ENCODE results near the gene PAPPA. TPM values are rescaled to one million over a fixed set of nuclear protein-coding genes. Genes with fewer than 3 reads are reported as not detected.

PAPPA gene
- total RNA-seq, 1 experiment from 2014 or later: 7.0 TPM

DNA sequence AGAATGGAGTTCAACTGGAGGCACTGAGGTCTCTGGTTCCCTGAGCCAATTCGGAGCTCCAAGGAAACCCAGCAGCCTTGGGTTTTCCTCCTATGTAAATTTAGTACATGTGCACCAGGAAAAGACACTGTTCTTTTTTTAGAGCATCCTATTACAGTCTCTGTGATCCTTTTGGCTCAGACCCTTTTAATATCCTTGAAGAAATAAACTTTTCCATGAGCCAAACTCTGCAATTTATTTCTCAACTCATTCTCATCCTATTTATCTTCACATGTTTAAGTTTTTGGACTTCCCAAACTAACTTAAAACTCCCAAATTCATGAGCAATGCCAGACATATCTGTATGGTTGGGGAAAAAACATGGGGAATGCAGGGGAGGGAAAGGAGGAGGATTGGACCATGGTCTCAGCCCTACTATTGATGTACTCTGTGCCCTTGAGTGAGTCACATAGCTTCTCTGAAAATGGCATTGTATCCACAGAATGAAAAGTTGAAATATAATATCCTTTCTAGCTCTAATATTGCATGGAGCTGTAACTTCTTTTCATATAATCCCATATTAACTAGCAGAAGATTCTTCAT, 76.6 kb downstream of the PAPPA start:
- ChIA-PET POLR2A (interaction anchor here (1.0 kb wide), 1 partner anchor 319 kb away, joined by 3 read pairs; no protein-coding TSS in a partner anchor), CTCF (interaction anchor here (0.6 to 1.0 kb wide), 4 partner anchors 13 to 1374 kb away, joined by 3 to 4 read pairs (median 3); no protein-coding TSS in a partner anchor)
- Mint-ChIP-seq H3K36me3 (ENCODE audit: insufficient read depth, unreplicated experiment) (peaks cover 29% of the 10 kb centered on the region), H3K4me3 (ENCODE audit: unreplicated experiment) (no peak overlapping the region), H3K27me3 (ENCODE audit: insufficient read depth, unreplicated experiment) (no peaks in the 10 kb centered on the region), H3K4me1 (ENCODE audit: insufficient read depth, unreplicated experiment) (peaks cover 55% of the 10 kb centered on the region), H3K27ac (ENCODE audit: low read depth, unreplicated experiment) (no peak overlapping the region), H3K9me3 (ENCODE audit: unreplicated experiment) (no peaks in the 10 kb centered on the region)
- intact Hi-C loops (cut with micrococcal nuclease): no loop called here
- TF ChIP-seq, protein P1, sequence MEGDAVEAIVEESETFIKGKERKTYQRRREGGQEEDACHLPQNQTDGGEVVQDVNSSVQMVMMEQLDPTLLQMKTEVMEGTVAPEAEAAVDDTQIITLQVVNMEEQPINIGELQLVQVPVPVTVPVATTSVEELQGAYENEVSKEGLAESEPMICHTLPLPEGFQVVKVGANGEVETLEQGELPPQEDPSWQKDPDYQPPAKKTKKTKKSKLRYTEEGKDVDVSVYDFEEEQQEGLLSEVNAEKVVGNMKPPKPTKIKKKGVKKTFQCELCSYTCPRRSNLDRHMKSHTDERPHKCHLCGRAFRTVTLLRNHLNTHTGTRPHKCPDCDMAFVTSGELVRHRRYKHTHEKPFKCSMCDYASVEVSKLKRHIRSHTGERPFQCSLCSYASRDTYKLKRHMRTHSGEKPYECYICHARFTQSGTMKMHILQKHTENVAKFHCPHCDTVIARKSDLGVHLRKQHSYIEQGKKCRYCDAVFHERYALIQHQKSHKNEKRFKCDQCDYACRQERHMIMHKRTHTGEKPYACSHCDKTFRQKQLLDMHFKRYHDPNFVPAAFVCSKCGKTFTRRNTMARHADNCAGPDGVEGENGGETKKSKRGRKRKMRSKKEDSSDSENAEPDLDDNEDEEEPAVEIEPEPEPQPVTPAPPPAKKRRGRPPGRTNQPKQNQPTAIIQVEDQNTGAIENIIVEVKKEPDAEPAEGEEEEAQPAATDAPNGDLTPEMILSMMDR (IDR thresholded peaks at IDR 0.05; ENCODE audit: unreplicated experiment): no peak
- BruUV-seq (replicated peaks): no TSS peak
- no peak for DNase-seq (ENCODE audit: unreplicated experiment)

DNA sequence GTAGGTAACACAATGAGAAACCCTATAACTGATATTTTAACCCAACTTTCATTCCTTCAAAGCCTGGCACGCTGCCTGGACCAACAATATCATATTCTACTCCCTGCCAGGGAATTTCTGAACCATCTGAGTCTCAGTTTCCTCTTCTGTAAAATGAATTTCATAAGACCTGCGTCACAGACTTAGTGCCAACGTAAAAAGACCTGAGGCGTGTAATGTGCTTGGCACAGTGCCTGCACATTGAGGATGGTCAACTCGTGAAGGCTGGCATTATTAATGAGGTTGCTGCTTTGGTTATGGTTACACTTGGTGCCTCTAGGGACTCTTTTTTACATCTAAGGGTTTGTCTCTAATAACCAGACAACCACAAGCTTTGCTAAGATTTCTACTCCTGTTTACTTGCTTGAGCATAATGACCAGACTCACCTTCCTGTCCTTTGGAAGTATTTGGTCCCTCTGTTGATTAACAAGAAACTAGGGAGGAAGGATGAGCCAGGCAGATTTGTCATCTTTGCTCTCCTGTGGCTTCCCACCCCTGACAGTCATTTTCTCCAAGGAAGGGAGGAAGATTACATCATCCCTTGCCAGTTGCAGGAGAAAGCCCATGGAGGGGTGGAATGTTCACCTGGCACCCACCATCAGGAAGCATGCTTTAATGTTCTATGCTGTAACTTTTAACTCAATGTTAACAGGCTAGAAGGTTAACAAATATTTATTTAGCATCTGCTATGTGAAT, 79.0 kb downstream of the PAPPA start:
- CTCF ChIA-PET: interaction anchor here (0.6 to 1.0 kb wide), 2 partner anchors 23 to 340 kb away, joined by 3 to 4 read pairs; no protein-coding TSS in a partner anchor
- peak; percentile 98 for DNase-seq (ENCODE audit: unreplicated experiment)
- POLR2A ChIA-PET: interaction anchor here (0.6 kb wide), 1 partner anchor 24 kb away, joined by 3 read pairs; no protein-coding TSS in a partner anchor
- no peaks in the 10 kb centered on the region for H3K27me3 Mint-ChIP-seq (ENCODE audit: insufficient read depth, unreplicated experiment)
- no peaks in the 10 kb centered on the region for H3K9me3 Mint-ChIP-seq (ENCODE audit: unreplicated experiment)
- TSS peak; percentile 62 for BruUV-seq (replicated peaks)
- H3K4me1 Mint-ChIP-seq (ENCODE audit: insufficient read depth, unreplicated experiment): peaks cover 59% of the 10 kb centered on the region
- peak overlapping the region; percentile 7 for H3K4me3 Mint-ChIP-seq (ENCODE audit: unreplicated experiment)
- H3K27ac Mint-ChIP-seq (ENCODE audit: low read depth, unreplicated experiment): peak overlapping the region; percentile 67
- TF ChIP-seq, protein P1 (IDR thresholded peaks at IDR 0.05; ENCODE audit: unreplicated experiment): no peak
- intact Hi-C loops (cut with micrococcal nuclease): no loop called here
- peaks cover 21% of the 10 kb centered on the region for H3K36me3 Mint-ChIP-seq (ENCODE audit: insufficient read depth, unreplicated experiment)

DNA sequence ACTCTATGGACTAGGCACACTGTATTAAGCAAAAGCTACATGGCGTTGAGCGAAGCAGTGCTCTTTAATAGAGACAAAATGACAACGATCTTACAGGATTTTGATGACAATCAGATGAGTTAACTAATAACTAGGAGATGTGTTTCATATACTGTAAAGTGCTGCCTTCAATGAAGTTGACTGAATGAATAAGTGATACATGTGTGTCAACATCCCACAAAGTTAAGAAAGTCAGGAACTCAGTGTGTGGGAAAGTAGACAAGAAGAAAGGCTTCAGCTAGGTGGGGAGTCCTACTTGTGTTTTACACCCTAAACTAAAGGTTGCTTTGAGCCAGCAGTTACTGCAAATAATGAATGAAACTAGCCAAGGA, 79.6 kb downstream of the PAPPA start:
- BruUV-seq (replicated peaks): no TSS peak
- Mint-ChIP-seq H3K36me3 (ENCODE audit: insufficient read depth, unreplicated experiment) (peaks cover 16% of the 10 kb centered on the region), H3K4me1 (ENCODE audit: insufficient read depth, unreplicated experiment) (peaks cover 65% of the 10 kb centered on the region), H3K27me3 (ENCODE audit: insufficient read depth, unreplicated experiment) (no peaks in the 10 kb centered on the region), H3K27ac (ENCODE audit: low read depth, unreplicated experiment) (peak overlapping the region; percentile 67), H3K9me3 (ENCODE audit: unreplicated experiment) (no peaks in the 10 kb centered on the region), H3K4me3 (ENCODE audit: unreplicated experiment) (no peak overlapping the region)
- TF ChIP-seq, protein P1 (IDR thresholded peaks at IDR 0.05; ENCODE audit: unreplicated experiment): no peak
- POLR2A ChIA-PET: no interaction called here
- peak; percentile 65 for DNase-seq (ENCODE audit: unreplicated experiment)
- intact Hi-C loops (cut with micrococcal nuclease): no loop called here
- CTCF ChIA-PET: interaction anchor here (1.0 kb wide), 1 partner anchor 339 kb away, joined by 4 read pairs; no protein-coding TSS in a partner anchor

DNA sequence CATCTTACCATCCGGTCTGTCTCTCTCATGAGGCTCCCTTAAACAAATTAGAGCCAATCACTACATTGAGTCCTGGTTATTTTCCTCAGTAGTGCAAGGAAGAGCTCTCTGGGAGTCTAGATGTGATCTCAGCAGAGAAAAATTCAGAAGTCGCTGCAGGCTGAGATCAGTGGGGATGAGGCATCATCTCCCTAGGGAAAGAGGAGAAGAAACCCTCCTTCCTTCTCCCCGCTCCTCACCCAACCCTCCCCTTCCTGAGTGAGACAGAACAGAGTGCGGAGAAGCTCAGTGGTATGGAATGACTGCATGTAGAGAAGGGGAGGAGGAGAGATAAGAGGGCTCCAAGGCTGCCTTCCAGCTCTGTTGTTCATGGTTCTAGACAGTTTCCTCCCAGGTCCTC, 80.5 kb downstream of the PAPPA start:
- CTCF ChIA-PET: interaction anchor here (0.7 to 0.9 kb wide), 2 partner anchors 10 to 418 kb away, joined by 3 to 4 read pairs; no protein-coding TSS in a partner anchor
- BruUV-seq (replicated peaks): no TSS peak
- Mint-ChIP-seq H3K4me3 (ENCODE audit: unreplicated experiment) (no peak overlapping the region), H3K9me3 (ENCODE audit: unreplicated experiment) (no peaks in the 10 kb centered on the region), H3K36me3 (ENCODE audit: insufficient read depth, unreplicated experiment) (peaks cover 7% of the 10 kb centered on the region), H3K27ac (ENCODE audit: low read depth, unreplicated experiment) (peak overlapping the region; percentile 67), H3K27me3 (ENCODE audit: insufficient read depth, unreplicated experiment) (no peaks in the 10 kb centered on the region), H3K4me1 (ENCODE audit: insufficient read depth, unreplicated experiment) (peaks cover 74% of the 10 kb centered on the region)
- DNase-seq (ENCODE audit: unreplicated experiment): peak; percentile 90
- POLR2A ChIA-PET: interaction anchor here (0.6 to 1.0 kb wide), 3 partner anchors 8 to 28 kb away, joined by 3 read pairs; no protein-coding TSS in a partner anchor
- intact Hi-C loops (cut with micrococcal nuclease): no loop called here
- TF ChIP-seq, protein P1 (IDR thresholded peaks at IDR 0.05; ENCODE audit: unreplicated experiment): no peak
